Measurements from ENCODE around the gene TMEM40. TPM values are rescaled to one million over a fixed set of nuclear protein-coding genes. Genes with fewer than 3 reads are reported as not detected.
"Not testable (repeated sequence)": the region's sequence is repeated elsewhere in the genome, so short reads cannot be mapped to it uniquely, and the experiment has no call there.

The TMEM40 gene
- total RNA-seq, 5 donors from 2014 or later (not counting 1 experiment from before 2014, with no cell fraction given) = not detected

- Mint-ChIP-seq H3K4me3 (no peak overlapping the region), H3K9me3 (no peaks in the 10 kb centered on the region), H3K27ac (no peak overlapping the region), H3K36me3 (no peaks in the 10 kb centered on the region), H3K4me1 (peaks cover 0 to 2% (median 0%) of the 10 kb centered on the region in 3 donors), H3K27me3 (peaks cover 2 to 5% of the 10 kb centered on the region in 2 donors)
- Histone ChIP-seq H3K4me3 (ENCODE audit: control insufficient read depth in 1 of 2, extremely low read depth in 1 of 2, low read length in 1 of 2) (no peak overlapping the region), H3K36me3 (ENCODE audit: control insufficient read depth in 2 of 2, extremely low read depth in 1 of 2, insufficient read depth in 1 of 2, low read length in 1 of 2) (no peaks in the 10 kb centered on the region), H3K27me3 (replicated peaks in 1 of 2; ENCODE audit: control insufficient read depth in 2 of 2, extremely low read depth in 1 of 2, insufficient read depth in 2 of 2, low read length in 1 of 2) (no peaks in the 10 kb centered on the region), H3K27ac (ENCODE audit: low read length) (no peak overlapping the region), H3K4me1 (ENCODE audit: control insufficient read depth in 1 of 2, extremely low read depth in 1 of 2, insufficient read depth in 2 of 2, low read length in 2 of 2) (no peaks in the 10 kb centered on the region), H3K9me3 (no peaks in the 10 kb centered on the region)
- no peak for DNase-seq
- ChIA-PET POLR2A (no interaction called here), CTCF (no interaction called here)
- no peak for ATAC-seq (replicated peaks in 1 of 4)
- WGBS (ENCODE audit: insufficient coverage) = 90% methylated on average over 3 of the region's 3 CpGs
Observed at GRCh38 chr3:12702501-12702900, 56.6 kb downstream of the TMEM40 start.

- H3K27ac ChIP-seq (ENCODE audit: low read length); H3K27me3 Mint-ChIP-seq; H3K27ac Mint-ChIP-seq; ATAC-seq (replicated peaks in 1 of 4); H3K27me3 ChIP-seq (replicated peaks in 1 of 2; ENCODE audit: control insufficient read depth in 2 of 2, extremely low read depth in 1 of 2, insufficient read depth in 2 of 2, low read length in 1 of 2); H3K4me3 ChIP-seq (ENCODE audit: control insufficient read depth in 1 of 2, extremely low read depth in 1 of 2, low read length in 1 of 2); POLR2A ChIA-PET; H3K4me1 Mint-ChIP-seq; H3K9me3 Mint-ChIP-seq; H3K36me3 ChIP-seq (ENCODE audit: control insufficient read depth in 2 of 2, extremely low read depth in 1 of 2, insufficient read depth in 1 of 2, low read length in 1 of 2); DNase-seq; H3K4me1 ChIP-seq (ENCODE audit: control insufficient read depth in 1 of 2, extremely low read depth in 1 of 2, insufficient read depth in 2 of 2, low read length in 2 of 2); H3K9me3 ChIP-seq; H3K36me3 Mint-ChIP-seq; H3K4me3 Mint-ChIP-seq: not testable (repeated sequence)
- no CpG with 5 or more reads among the region's 10 CpGs for WGBS (ENCODE audit: insufficient coverage)
- CTCF ChIA-PET = interaction anchor here in 1 of 2 donors (0.6 kb wide), 1 partner anchor 110 kb away, joined by 4 read pairs; no protein-coding TSS in a partner anchor
Observed at GRCh38 chr3:12701601-12702000, 57.5 kb downstream of the TMEM40 start.

DNA sequence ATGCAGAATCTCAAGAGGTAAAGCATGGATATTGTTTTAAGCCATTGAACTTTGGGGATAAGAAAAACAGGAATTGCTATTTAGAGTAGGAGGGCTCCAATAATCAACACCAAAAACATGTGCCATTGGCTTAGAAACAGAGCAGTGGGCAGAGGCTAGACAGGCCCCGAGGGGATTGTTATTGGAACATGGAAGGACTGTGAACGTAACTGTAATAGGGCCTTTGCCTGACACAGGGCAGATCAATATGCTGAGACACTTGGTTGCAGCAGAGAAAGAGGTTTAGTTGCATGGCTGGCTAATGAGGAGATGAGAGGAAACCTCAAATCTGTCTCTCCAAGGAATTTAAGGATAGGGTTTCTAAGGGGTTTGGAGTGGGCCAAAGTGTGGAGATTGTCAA, 58.3 kb downstream of the TMEM40 start:
- Mint-ChIP-seq H3K27me3 (peaks cover 0 to 5% of the 10 kb centered on the region in 2 donors), H3K27ac (no peak overlapping the region), H3K36me3 (no peaks in the 10 kb centered on the region), H3K4me1 (peaks cover 0 to 2% (median 0%) of the 10 kb centered on the region in 3 donors), H3K4me3 (no peak overlapping the region), H3K9me3 (no peaks in the 10 kb centered on the region)
- DNase-seq = no peak
- Histone ChIP-seq H3K27ac (ENCODE audit: low read length) (no peak overlapping the region), H3K36me3 (ENCODE audit: control insufficient read depth in 2 of 2, extremely low read depth in 1 of 2, insufficient read depth in 1 of 2, low read length in 1 of 2) (no peaks in the 10 kb centered on the region), H3K9me3 (no peaks in the 10 kb centered on the region), H3K4me3 (ENCODE audit: control insufficient read depth in 1 of 2, extremely low read depth in 1 of 2, low read length in 1 of 2) (no peak overlapping the region), H3K27me3 (replicated peaks in 1 of 2; ENCODE audit: control insufficient read depth in 2 of 2, extremely low read depth in 1 of 2, insufficient read depth in 2 of 2, low read length in 1 of 2) (no peaks in the 10 kb centered on the region), H3K4me1 (ENCODE audit: control insufficient read depth in 1 of 2, extremely low read depth in 1 of 2, insufficient read depth in 2 of 2, low read length in 2 of 2) (no peaks in the 10 kb centered on the region)
- 76% methylated on average over 2 of the region's 2 CpGs for WGBS (ENCODE audit: insufficient coverage)
- CTCF ChIA-PET = interaction anchor here in 1 of 2 donors (0.6 kb wide), 1 partner anchor 111 kb away, joined by 4 read pairs; no protein-coding TSS in a partner anchor
- POLR2A ChIA-PET = no interaction called here
- ATAC-seq (replicated peaks in 1 of 4) = no peak

- Mint-ChIP-seq H3K27ac (no peak overlapping the region), H3K36me3 (no peaks in the 10 kb centered on the region), H3K27me3 (no peaks in the 10 kb centered on the region), H3K4me1 (no peaks in the 10 kb centered on the region), H3K9me3 (no peaks in the 10 kb centered on the region), H3K4me3 (no peak overlapping the region)
- ATAC-seq (replicated peaks in 1 of 4) (no peak), DNase-seq (no peak)
- 60% methylated on average over 1 of the region's 2 CpGs for WGBS (ENCODE audit: insufficient coverage)
- H3K4me3 ChIP-seq (ENCODE audit: control insufficient read depth in 1 of 2, extremely low read depth in 1 of 2, low read length in 1 of 2) = no peak overlapping the region
- no peaks in the 10 kb centered on the region for H3K4me1 ChIP-seq (ENCODE audit: control insufficient read depth in 1 of 2, extremely low read depth in 1 of 2, insufficient read depth in 2 of 2, low read length in 2 of 2)
- no peaks in the 10 kb centered on the region for H3K9me3 ChIP-seq
- H3K27ac ChIP-seq (ENCODE audit: low read length) = no peak overlapping the region
- ChIA-PET CTCF (no interaction called here), POLR2A (interaction anchor here in 1 of 2 donors (0.6 kb wide), 1 partner anchor 12 kb away, joined by 3 read pairs; no protein-coding TSS in a partner anchor)
- H3K27me3 ChIP-seq (replicated peaks in 1 of 2; ENCODE audit: control insufficient read depth in 2 of 2, extremely low read depth in 1 of 2, insufficient read depth in 2 of 2, low read length in 1 of 2) = no peaks in the 10 kb centered on the region
- no peaks in the 10 kb centered on the region for H3K36me3 ChIP-seq (ENCODE audit: control insufficient read depth in 2 of 2, extremely low read depth in 1 of 2, insufficient read depth in 1 of 2, low read length in 1 of 2)
Observed at GRCh38 chr3:12695916-12696315, 63.1 kb downstream of the TMEM40 start.

- no peaks in the 10 kb centered on the region for H3K9me3 ChIP-seq
- Mint-ChIP-seq H3K27me3 (no peaks in the 10 kb centered on the region), H3K36me3 (no peaks in the 10 kb centered on the region), H3K4me3 (no peak overlapping the region), H3K4me1 (no peaks in the 10 kb centered on the region), H3K27ac (no peak overlapping the region), H3K9me3 (no peaks in the 10 kb centered on the region)
- ATAC-seq (replicated peaks in 1 of 4) (no peak), DNase-seq (no peak)
- ChIA-PET CTCF (no interaction called here), POLR2A (no interaction called here)
- H3K27ac ChIP-seq (ENCODE audit: low read length) = no peak overlapping the region
- no peak overlapping the region for H3K4me3 ChIP-seq (ENCODE audit: control insufficient read depth in 1 of 2, extremely low read depth in 1 of 2, low read length in 1 of 2)
- no peaks in the 10 kb centered on the region for H3K36me3 ChIP-seq (ENCODE audit: control insufficient read depth in 2 of 2, extremely low read depth in 1 of 2, insufficient read depth in 1 of 2, low read length in 1 of 2)
- H3K27me3 ChIP-seq (replicated peaks in 1 of 2; ENCODE audit: control insufficient read depth in 2 of 2, extremely low read depth in 1 of 2, insufficient read depth in 2 of 2, low read length in 1 of 2) = peaks cover 0 to 2% of the 10 kb centered on the region in 2 experiments
- no CpG with 5 or more reads among the region's 3 CpGs for WGBS (ENCODE audit: insufficient coverage)
- no peaks in the 10 kb centered on the region for H3K4me1 ChIP-seq (ENCODE audit: control insufficient read depth in 1 of 2, extremely low read depth in 1 of 2, insufficient read depth in 2 of 2, low read length in 2 of 2)
Observed at GRCh38 chr3:12695112-12695511, 63.9 kb downstream of the TMEM40 start.

DNA sequence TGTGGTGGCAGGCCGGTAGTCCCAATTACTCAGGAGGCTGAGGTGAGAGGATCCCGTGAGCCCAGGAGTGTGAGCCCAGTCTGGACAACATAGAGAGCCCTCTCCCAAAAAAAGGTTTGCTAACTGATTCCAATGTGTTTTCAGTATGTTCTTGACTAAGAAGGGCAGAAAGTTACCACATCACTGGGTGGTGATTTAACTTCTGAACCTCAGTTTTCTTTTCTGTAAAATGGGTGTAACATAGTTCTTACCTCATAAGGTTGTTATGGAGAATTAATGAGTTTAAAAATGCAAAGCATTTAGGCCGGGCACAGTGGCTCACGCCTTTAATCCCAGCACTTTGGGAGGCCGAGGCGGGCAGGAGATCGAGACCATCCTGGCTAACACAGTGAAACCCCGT, 66.6 kb downstream of the TMEM40 start:
- H3K4me1 Mint-ChIP-seq = no peaks in the 10 kb centered on the region

More for the DNA sequence above, 66.6 kb downstream of the TMEM40 start:
- no peaks in the 10 kb centered on the region for H3K9me3 Mint-ChIP-seq
- no peak overlapping the region for H3K4me3 Mint-ChIP-seq
- no peaks in the 10 kb centered on the region for H3K36me3 Mint-ChIP-seq
- Histone ChIP-seq H3K36me3 (ENCODE audit: control insufficient read depth in 2 of 2, extremely low read depth in 1 of 2, insufficient read depth in 1 of 2, low read length in 1 of 2) (no peaks in the 10 kb centered on the region), H3K27ac (ENCODE audit: low read length) (no peak overlapping the region), H3K4me3 (ENCODE audit: control insufficient read depth in 1 of 2, extremely low read depth in 1 of 2, low read length in 1 of 2) (no peak overlapping the region), H3K9me3 (no peaks in the 10 kb centered on the region), H3K4me1 (ENCODE audit: control insufficient read depth in 1 of 2, extremely low read depth in 1 of 2, insufficient read depth in 2 of 2, low read length in 2 of 2) (no peaks in the 10 kb centered on the region), H3K27me3 (replicated peaks in 1 of 2; ENCODE audit: control insufficient read depth in 2 of 2, extremely low read depth in 1 of 2, insufficient read depth in 2 of 2, low read length in 1 of 2) (peaks cover 0 to 2% of the 10 kb centered on the region in 2 experiments)
- no peak overlapping the region for H3K27ac Mint-ChIP-seq
- no peak for ATAC-seq (replicated peaks in 1 of 4)
- CTCF ChIA-PET = no interaction called here
- no peak for DNase-seq
- WGBS (ENCODE audit: insufficient coverage) = 100% methylated on average over 1 of the region's 8 CpGs
- H3K27me3 Mint-ChIP-seq = peaks cover 3 to 7% of the 10 kb centered on the region in 2 donors
- POLR2A ChIA-PET = no interaction called here

All from T-cell (primary cell).